Non-pigmented ciliary epithelial cell (primary cell): ENCODE measurements around the gene H1-8.
"Not testable (repeated sequence)": the region's sequence is repeated elsewhere in the genome, so short reads cannot be mapped to it uniquely, and the experiment has no call there.

Experiments used
- DNase-seq: peaks from one replicate; pipeline ENCODE4 v3.0.0-alpha.2; 2010; ENCODE audit warnings: low read depth

H1-8 gene, protein sequence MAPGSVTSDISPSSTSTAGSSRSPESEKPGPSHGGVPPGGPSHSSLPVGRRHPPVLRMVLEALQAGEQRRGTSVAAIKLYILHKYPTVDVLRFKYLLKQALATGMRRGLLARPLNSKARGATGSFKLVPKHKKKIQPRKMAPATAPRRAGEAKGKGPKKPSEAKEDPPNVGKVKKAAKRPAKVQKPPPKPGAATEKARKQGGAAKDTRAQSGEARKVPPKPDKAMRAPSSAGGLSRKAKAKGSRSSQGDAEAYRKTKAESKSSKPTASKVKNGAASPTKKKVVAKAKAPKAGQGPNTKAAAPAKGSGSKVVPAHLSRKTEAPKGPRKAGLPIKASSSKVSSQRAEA

GRCh38 chr3:129543156-129543790 is at the start of gene H1-8:
Gene H1-8, plus strand, starts transcription at chr3:129543175. Its CDS starts 44 bp downstream, at chr3:129543219.
- no peak for DNase-seq

- no peak for DNase-seq
Measured at GRCh38 chr3:129493206-129493605, 49.8 kb upstream of the H1-8 start.

DNA sequence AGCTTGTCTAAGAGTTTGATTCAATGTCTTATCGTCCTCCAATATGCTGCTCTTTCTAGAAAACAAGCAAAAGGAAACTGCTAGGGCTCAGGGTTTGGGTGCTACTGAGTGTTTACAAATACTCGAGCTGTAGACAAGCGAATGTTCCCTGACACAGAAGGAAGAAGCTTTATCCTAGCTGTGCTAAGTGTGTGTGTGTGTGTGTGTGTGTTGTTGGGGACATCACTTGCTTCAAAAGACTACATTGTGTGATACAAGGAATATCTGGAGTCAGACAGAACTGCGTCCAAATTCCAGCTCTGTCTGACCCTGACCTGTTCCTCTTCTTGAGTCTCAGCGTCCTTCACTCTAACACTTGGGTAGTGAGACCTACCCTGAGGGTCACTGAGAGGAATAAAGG is 48.5 kb upstream of the H1-8 start:
- not testable (repeated sequence) for DNase-seq

DNA sequence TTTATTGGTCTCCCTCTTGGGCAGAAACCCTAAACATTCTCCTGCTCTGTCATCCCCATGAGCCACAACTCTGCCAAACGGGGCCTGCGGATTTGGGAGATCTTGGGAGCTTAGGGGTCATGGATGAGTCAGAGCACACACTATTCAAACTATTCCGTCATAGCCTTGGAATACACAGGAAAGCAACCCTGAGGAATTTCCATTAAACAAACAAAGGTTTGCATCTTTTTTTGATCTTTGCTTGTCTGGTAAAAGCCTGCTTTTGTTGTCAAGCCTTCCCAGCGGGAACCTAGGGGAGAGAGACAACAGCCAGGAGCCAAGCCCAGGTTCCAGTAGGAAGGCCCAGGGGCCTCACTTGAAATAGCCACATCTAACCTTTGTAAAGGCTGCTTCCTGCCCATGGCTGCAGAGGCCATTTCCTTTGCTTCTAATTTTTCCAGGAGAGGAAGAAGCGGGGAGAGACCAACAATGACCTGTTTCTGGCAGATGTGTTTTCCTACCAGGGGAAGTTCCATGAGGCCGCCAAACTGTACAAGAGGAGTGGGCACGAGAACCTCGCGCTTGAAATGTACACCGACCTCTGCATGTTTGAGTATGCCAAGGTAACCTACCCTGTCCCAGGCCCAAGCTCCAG is 47.9 kb upstream of the H1-8 start:
- peak; percentile 31 for DNase-seq

- DNase-seq: not testable (repeated sequence)
Measured at GRCh38 chr3:129497876-129498275, 45.1 kb upstream of the H1-8 start.

DNA sequence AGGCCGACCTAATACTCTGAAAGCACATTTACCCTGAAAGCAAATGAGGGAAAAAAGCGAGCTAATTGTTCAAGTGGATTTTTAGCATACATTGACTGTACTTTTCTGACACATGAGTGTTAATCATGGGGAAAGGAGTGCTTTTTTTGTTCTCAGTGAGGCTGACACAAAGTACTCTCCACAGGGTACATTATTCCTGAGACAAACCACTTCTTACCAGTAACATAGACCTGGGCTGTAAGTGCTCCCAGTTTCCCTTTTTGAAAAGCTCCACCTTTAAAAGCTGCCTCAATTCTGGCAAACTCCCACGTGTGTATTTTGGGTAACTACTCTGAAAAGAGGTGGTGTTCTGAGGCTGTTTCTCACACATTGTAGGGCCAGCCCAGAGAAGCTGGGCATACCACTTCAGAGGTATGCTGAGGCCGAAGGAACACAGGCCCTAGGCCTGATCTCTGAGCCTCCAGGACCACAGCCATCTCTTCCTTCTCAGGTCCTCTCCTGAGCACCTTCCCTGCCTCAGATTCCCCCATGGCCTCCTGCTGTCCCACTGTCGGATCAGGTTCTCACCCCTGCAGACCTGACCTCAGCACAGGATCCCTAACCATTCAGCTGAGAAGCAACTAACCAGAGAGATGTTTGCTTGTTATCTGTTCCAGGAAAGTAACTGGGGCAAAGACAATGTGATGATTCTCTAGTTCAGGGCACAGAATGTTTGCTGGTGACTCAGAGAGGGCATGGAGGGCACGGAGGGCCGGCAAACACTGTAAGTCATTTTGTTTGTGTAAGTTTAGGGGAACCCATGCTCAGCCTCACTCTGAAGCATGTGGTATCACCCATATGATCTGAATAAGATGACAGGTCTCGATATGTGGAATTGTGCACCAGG is 44.1 kb upstream of the H1-8 start:
- not testable (repeated sequence) for DNase-seq

DNA sequence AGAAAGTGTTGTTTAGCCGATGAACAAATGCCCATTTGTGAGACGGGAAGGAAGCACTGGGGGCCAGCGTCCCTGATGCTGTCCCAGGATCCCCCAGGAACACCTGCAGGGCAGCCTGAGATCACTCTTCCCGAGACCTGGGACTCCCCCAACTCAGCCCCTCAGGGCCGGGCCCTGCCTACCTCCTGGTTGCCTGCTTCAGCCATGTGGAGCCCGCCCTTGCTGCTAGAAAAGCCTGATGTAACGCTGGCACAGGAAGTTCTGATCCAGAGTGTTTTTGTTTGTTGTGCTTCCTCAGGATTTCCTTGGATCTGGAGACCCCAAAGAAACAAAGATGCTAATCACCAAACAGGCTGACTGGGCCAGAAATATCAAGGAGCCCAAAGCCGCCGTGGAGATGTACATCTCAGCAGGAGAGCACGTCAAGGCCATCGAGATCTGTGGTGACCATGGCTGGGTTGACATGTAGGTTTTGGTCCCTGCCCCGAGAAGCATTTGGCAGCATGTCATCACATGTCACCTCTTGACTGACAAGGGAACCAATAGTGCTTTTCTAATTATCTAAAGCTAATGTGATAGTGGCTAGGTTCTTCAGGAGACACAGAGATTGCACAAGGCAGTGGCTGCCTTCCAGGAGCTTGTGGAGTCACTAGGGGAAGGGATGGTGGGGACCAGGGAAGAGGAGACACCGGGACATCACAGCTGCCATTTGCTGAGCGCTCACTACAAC is 43.2 kb upstream of the H1-8 start:
- not testable (repeated sequence) for DNase-seq

DNA sequence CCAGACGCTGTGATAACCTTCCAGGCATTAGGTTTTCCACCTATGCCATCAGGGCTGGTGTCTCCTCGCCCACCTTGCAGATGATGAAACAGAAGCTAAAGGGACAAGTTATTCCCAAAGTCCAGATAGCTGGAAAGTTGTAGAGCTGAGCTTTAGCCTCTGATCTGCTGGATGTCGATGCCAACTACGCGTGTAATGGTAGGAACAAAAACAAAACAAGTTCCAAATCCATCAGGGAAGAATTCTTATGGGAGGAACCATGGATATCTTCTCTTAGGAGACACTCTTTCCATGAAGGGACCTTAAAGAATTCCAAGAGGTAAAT is 42.7 kb upstream of the H1-8 start:
- no peak for DNase-seq

DNA sequence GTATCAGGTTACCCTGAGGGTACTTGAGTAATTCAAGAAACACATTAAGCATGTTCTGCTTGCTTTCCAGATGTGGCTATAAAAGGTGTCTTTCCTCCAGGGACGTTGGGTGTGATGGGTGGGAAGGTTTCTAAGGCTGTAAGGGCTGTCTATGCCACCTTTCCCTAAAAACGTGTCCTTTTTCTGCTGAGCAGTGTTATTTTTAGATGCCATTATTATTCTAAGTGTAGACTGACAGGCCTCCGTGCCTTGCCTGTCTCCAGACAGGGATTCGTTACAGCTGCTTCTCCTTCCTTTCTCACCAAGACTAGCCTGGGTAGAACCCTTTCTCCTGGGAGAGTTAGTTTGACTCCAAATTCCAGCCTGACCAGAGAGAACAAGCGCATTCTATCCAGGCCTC is 41.3 kb upstream of the H1-8 start:
- no peak for DNase-seq

GRCh38 chr3:129502641-129503408 is 40.1 kb upstream of the H1-8 start:
- DNase-seq: no peak

- no peak for DNase-seq
Measured at GRCh38 chr3:129503471-129504291, 39.3 kb upstream of the H1-8 start.

DNA sequence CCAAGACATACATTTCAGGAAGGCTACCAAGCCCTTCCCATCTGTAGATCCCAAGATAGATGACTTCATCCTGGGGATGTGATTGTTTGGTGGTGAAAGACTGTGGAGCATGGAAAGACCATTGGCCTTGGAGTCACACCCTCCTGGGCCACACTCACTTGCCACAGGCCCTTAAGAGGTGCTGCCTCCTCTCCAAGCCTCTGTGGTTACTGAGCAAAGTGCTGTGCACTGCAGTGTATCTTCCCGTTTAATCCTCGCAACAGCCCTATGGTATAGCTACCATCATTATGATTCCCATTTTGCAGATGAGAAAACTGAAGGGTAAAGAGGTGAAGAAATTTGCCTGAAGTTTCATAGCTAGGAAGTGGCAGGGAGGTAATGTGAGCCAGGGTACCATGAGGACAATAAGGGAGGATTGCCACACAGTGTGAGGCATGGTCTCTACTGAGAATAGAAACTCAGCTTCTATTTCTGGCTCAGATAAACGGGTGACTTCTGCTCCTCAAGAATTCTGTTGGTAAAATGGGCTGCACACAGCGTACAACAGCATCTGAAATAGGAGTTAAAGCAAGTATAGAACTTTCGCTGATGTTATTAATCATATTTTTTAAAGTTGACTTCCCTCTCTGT is 38.4 kb upstream of the H1-8 start:
- DNase-seq: no peak

DNA sequence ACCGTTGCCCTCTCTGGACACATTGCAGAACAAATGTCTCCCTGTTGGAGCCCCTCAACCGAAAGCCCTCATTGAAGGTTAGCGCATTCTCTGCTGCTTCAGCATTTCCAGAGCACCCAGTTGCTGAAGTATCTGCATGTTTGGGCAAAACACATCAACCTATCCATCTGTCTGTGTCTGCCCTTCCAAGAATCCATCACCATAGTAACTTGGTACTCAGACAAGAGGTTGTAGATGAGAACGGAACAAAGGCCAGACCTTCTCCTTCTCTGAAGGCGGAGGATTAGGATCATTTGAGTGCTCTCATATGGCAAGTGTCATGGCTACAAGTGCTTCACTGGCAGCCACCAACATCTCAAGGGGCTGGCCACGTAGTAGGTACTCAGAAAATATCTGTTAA is 37.6 kb upstream of the H1-8 start:
- no peak for DNase-seq

DNA sequence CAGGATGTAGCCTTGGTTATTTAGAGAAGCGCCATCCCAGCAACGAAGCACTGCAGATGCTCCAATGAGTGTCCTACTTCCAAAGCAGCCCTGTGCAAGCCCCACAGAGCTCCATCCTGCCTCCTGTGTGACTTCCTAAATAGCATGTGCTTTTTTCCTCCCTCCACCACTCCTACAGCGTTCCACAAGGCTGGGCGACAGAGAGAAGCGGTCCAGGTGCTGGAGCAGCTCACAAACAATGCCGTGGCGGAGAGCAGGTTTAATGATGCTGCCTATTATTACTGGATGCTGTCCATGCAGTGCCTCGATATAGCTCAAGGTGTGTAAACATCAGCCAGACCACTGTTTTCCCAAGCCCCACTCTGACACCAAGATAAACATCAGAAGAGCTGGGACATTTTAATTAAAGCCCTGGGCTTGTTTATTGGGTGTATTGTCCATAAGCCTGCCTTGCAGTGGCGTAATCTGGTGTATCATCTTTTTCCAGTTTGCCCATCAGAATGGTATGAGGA is 36.7 kb upstream of the H1-8 start:
- DNase-seq: no peak

DNA sequence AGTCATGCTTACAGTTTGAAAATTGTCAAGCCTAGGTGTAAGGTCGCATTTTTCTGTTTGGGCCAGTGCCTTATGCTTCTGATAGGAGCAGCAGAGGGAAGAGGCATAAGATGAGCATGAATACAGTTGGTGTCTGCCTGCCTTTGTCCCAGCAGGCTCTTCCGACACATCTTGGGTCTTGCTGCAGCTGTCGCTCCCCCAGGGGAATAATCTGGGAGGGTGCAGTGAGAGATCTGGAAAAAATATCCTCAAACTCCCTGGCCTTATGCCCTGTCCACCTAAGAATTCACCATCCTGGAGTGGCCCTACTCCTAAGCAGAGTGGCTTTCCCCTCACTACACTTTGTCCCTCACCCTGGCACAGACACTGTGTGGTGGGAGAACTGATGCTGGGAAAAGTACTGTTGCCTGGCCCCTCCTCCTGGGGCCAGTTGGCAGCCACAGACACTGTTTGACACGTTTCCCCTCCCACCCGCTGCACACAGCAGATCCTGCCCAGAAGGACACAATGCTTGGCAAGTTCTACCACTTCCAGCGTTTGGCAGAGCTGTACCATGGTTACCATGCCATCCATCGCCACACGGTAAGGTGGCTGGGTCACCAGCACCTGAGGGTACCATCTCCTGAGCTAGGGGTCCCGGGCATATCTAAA is 35.7 kb upstream of the H1-8 start:
- DNase-seq: no peak

DNA sequence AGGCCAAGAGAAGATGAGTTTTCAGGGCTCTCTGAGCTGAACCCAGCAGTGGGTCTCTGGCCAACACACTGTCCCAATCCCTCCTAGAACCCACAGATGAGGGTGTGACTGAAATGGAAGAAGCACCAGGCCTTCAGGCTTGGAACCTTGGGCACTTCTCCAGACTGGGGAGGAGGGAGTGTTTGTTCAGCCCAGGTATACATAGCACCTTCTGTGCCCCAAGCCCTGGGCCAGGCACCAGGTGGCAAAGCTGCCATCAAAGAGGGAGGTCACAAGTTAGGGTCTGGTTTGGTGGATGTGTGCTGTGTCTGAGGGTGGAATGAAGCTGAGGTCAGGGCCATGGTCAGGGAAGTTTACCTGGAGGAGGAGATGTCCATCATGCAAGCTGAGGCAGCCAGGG is 30.4 kb upstream of the H1-8 start:
- no peak for DNase-seq

- DNase-seq: no peak
Measured at GRCh38 chr3:129513705-129514104, 29.3 kb upstream of the H1-8 start.

- DNase-seq: no peak
Measured at GRCh38 chr3:129514110-129514509, 28.9 kb upstream of the H1-8 start.

GRCh38 chr3:129514563-129514962 is 28.4 kb upstream of the H1-8 start:
- no peak for DNase-seq
